Left cardiac atrium (tissue), 4 donors: Measurements from ENCODE around the gene AKNA. TPM values are rescaled to one million over a fixed set of nuclear protein-coding genes. Genes with fewer than 3 reads are reported as not detected.
A peak's percentile ranks its signal among the peaks of the same experiment; 100 is the strongest.

ENCODE experiments used
- ATAC-seq, 2 donors: fragments of 200-7000 bp; cut with Tn5 transposase; one replicate each; pipeline ENCODE4 v1.9.1; 2020; ENCODE audit warnings: mild to moderate bottlenecking in 2 of 2, moderate library complexity in 2 of 2
- DNase-seq: peaks from one replicate; pipeline ENCODE4 v3.0.0-alpha.2; 2020
- intact Hi-C, 2 donors: fragments of 100-400 bp; cut with DNase I; formaldehyde crosslinking; loops; one replicate each; pipeline versions ENCODE4 v1.14.1 to v1.15.1; 2022 to 2023
- total RNA-seq, 2 donors: library from RNA; stranded (reverse); fragmentation: NEBNext Ultra II Directional; extraction: Animal tissue kit (Norgen Biotek cat#: 25700); gene quantifications; one replicate each; pipeline ENCODE4 v1.2.1, GENCODE V29; 2021
- donor health status: DM: no; HTN: yes; CAD: no.
- donor health status: DM: no; HTN: yes; CAD: no; lungs with severe emphysema.
- donor health status: DM: yes; HTN: yes; CAD: no.
- donor health status: Dilated cardiomyopathy.

AKNA gene
- total RNA-seq, 2 donors from 2014 or later, result 9.1 to 13.0 TPM

GRCh38 chr9:114370251-114370967 lies 17.4 kb downstream of the AKNA start:
- ATAC-seq (no peak), DNase-seq (no peak)
- intact Hi-C loops, result no loop called here

GRCh38 chr9:114369216-114370130 lies 18.3 kb downstream of the AKNA start:
- intact Hi-C loops, result no loop called here
- no peak for DNase-seq
- no peak for ATAC-seq

- ATAC-seq (no peak), DNase-seq (no peak)
- intact Hi-C loops, result no loop called here
Measured at GRCh38 chr9:114367772-114368569, 19.8 kb downstream of the AKNA start.

- DNase-seq, result no peak
- intact Hi-C loops, result no loop called here
- no peak for ATAC-seq
Measured at GRCh38 chr9:114367366-114367765, 20.4 kb downstream of the AKNA start.

- intact Hi-C loops, result no loop called here
- ATAC-seq, result peak; percentile 20 to 34
Measured at GRCh38 chr9:114366334-114367128, 21.3 kb downstream of the AKNA start.

GRCh38 chr9:114365194-114365593 lies 22.6 kb downstream of the AKNA start:
- intact Hi-C loops, result no loop called here
- no peak for DNase-seq
- no peak for ATAC-seq

More at GRCh38 chr9:114366334-114367128, 21.3 kb downstream of the AKNA start:
- no peak for DNase-seq

- ATAC-seq (peak; percentile 13 to 17), DNase-seq (no peak)
- intact Hi-C loops, result no loop called here
Measured at GRCh38 chr9:114364134-114365041, 23.4 kb downstream of the AKNA start.

- ATAC-seq (no peak), DNase-seq (no peak)
- intact Hi-C loops, result no loop called here
Measured at GRCh38 chr9:114363424-114363823, 24.4 kb downstream of the AKNA start.

- ATAC-seq, result no peak
- DNase-seq, result no peak
- intact Hi-C loops, result no loop called here
Measured at GRCh38 chr9:114362394-114362793, 25.4 kb downstream of the AKNA start.

GRCh38 chr9:114361542-114361941 lies 26.2 kb downstream of the AKNA start:
- intact Hi-C loops, result no loop called here
- DNase-seq (no peak), ATAC-seq (no peak)

- ATAC-seq (no peak), DNase-seq (no peak)
- intact Hi-C loops, result no loop called here
Measured at GRCh38 chr9:114359801-114360200, 28.0 kb downstream of the AKNA start.

GRCh38 chr9:114357911-114358328 lies 29.9 kb downstream of the AKNA start:
- intact Hi-C loops, result no loop called here
- ATAC-seq (no peak), DNase-seq (no peak)

- ATAC-seq (no peak), DNase-seq (no peak)
- intact Hi-C loops, result no loop called here
Measured at GRCh38 chr9:114357360-114357759, 30.4 kb downstream of the AKNA start.

- DNase-seq (no peak), ATAC-seq (peak in 1 of 2 donors; percentile 61)
- intact Hi-C loops, result no loop called here
Measured at GRCh38 chr9:114356792-114357191, 31.0 kb downstream of the AKNA start.

- intact Hi-C loops, result no loop called here
- DNase-seq (no peak), ATAC-seq (no peak)
Measured at GRCh38 chr9:114355821-114356220, 32.0 kb downstream of the AKNA start.

- intact Hi-C loops, result no loop called here
- no peak for DNase-seq
- ATAC-seq, result no peak
Measured at GRCh38 chr9:114351932-114352331, 35.9 kb downstream of the AKNA start.

GRCh38 chr9:114350636-114351401 lies 37.0 kb downstream of the AKNA start:
- intact Hi-C loops, result no loop called here
- DNase-seq (no peak), ATAC-seq (no peak)
